ENCODE results near the gene CDKN2B. TPM values are rescaled to one million over a fixed set of nuclear protein-coding genes. Genes with fewer than 3 reads are reported as not detected.

The CDKN2B gene
- total RNA-seq, 1 donor from 2014 or later: 9.2 TPM

GRCh38 chr9:21995666-21996398 is 13.3 kb downstream of the CDKN2B start:
- intact Hi-C loops (cut with micrococcal nuclease): loop anchor here (1.0 to 5.0 kb wide), 13 partner anchors 9 to 659 kb away; partner anchors contain the start of gene KLHL9

GRCh38 chr9:21995006-21995665 is 14.0 kb downstream of the CDKN2B start:
- intact Hi-C loops (cut with micrococcal nuclease): loop anchor here (1.0 to 5.0 kb wide), 12 partner anchors 8 to 658 kb away; partner anchors contain the start of gene KLHL9

- intact Hi-C loops (cut with micrococcal nuclease): loop anchor here (1.0 to 5.0 kb wide), 17 partner anchors 7 to 1312 kb away; partner anchors contain the start of genes FOCAD and KLHL9
These were observed 14.5 kb downstream of the CDKN2B start, which contains the start of gene CDKN2B-AS1 for GRCh38 chr9:21994556-21995005. TSS of gene CDKN2B-AS1 (plus strand) at chr9:21994791.

- intact Hi-C loops (cut with micrococcal nuclease): loop anchor here (1.0 to 5.0 kb wide), 6 partner anchors 19 to 1312 kb away; partner anchors contain the start of gene FOCAD
These were observed 15.1 kb downstream of the CDKN2B start, which contains the start of gene CDKN2A for GRCh38 chr9:21993893-21994555. TSS of gene CDKN2A (minus strand) at chr9:21994392.

GRCh38 chr9:21993007-21993406 is 16.1 kb downstream of the CDKN2B start:
- intact Hi-C loops (cut with micrococcal nuclease): loop anchor here (5.0 kb wide), 2 partner anchors 416 to 1311 kb away; partner anchors contain the start of gene FOCAD

- intact Hi-C loops (cut with micrococcal nuclease): loop anchor here (5.0 kb wide), 2 partner anchors 414 to 1309 kb away; partner anchors contain the start of gene FOCAD
These were observed 17.8 kb downstream of the CDKN2B start for GRCh38 chr9:21991072-21991959.

- intact Hi-C loops (cut with micrococcal nuclease): loop anchor here (1.0 to 5.0 kb wide), 3 partner anchors 21 to 1307 kb away; partner anchors contain the start of gene FOCAD
These were observed 19.5 kb downstream of the CDKN2B start for GRCh38 chr9:21989440-21990189.

GRCh38 chr9:21988056-21988990 is 20.8 kb downstream of the CDKN2B start:
- intact Hi-C loops (cut with micrococcal nuclease): no loop called here

- intact Hi-C loops (cut with micrococcal nuclease): no loop called here
These were observed 23.0 kb downstream of the CDKN2B start for GRCh38 chr9:21985964-21986667.

- intact Hi-C loops (cut with micrococcal nuclease): no loop called here
These were observed 25.0 kb downstream of the CDKN2B start for GRCh38 chr9:21984101-21984500.

GRCh38 chr9:21983561-21983935 is 25.6 kb downstream of the CDKN2B start:
- intact Hi-C loops (cut with micrococcal nuclease): no loop called here

GRCh38 chr9:21982861-21983560 is 26.1 kb downstream of the CDKN2B start:
- intact Hi-C loops (cut with micrococcal nuclease): no loop called here

GRCh38 chr9:21982391-21982790 is 26.7 kb downstream of the CDKN2B start:
- intact Hi-C loops (cut with micrococcal nuclease): no loop called here

- intact Hi-C loops (cut with micrococcal nuclease): loop anchor here (1.0 kb wide), 1 partner anchor 8 kb away; no protein-coding TSS in a partner anchor
These were observed 32.7 kb downstream of the CDKN2B start for GRCh38 chr9:21976334-21976875.

- intact Hi-C loops (cut with micrococcal nuclease): loop anchor here (1.0 to 2.0 kb wide), 5 partner anchors 10 to 264 kb away; partner anchors contain the start of genes CDKN2A and CDKN2B-AS1
These were observed 34.2 kb downstream of the CDKN2B start for GRCh38 chr9:21974722-21975409.

- intact Hi-C loops (cut with micrococcal nuclease): loop anchor here (2.0 kb wide), 2 partner anchors 64 to 264 kb away; no protein-coding TSS in a partner anchor
These were observed 34.8 kb downstream of the CDKN2B start for GRCh38 chr9:21974343-21974721.
